Left lung (tissue), 10 donors: ENCODE measurements around the gene EFNB2. TPM values are rescaled to one million over a fixed set of nuclear protein-coding genes. Genes with fewer than 3 reads are reported as not detected.
A peak's percentile ranks its signal among the peaks of the same experiment; 100 is the strongest.

Experiments used
- ATAC-seq: fragments of 200-7000 bp; cut with Tn5 transposase; one replicate; pipeline ENCODE4 v1.9.1; 2020; ENCODE audit warnings: moderate library complexity
- DNase-seq, 4 donors: peaks; one replicate each; pipeline ENCODE4 v3.0.0-alpha.2; 2013 to 2020
- H3K27ac ChIP-seq, 2 donors: fragments of 200-600 bp; sonication (generic) in 1 of 2; one replicate each; pipeline versions ENCODE4 v1.5.0 to v1.8.0; 2020 to 2021
- H3K27me3 ChIP-seq, 2 donors: fragments of 200-600 bp; sonication (generic) in 1 of 2; one replicate each; pipeline versions ENCODE4 v1.5.0 to v1.8.0; 2020 to 2021
- H3K36me3 ChIP-seq, 2 donors: fragments of 200-600 bp; sonication (generic) in 1 of 2; one replicate each; pipeline versions ENCODE4 v1.5.0 to v1.8.0; 2020 to 2021
- H3K4me1 ChIP-seq, 2 donors: fragments of 200-600 bp; one replicate each; pipeline ENCODE4 v1.8.0; 2021
- H3K4me3 ChIP-seq, 2 donors: fragments of 200-600 bp; sonication (generic) in 1 of 2; one replicate each; pipeline versions ENCODE4 v1.5.0 to v1.8.0; 2020 to 2021; ENCODE audit warnings: mild to moderate bottlenecking in 1 of 2
- H3K9me3 ChIP-seq, 2 donors: fragments of 200-600 bp; sonication (generic) in 1 of 2; one replicate each; pipeline versions ENCODE4 v1.5.0 to v1.8.0; 2020 to 2021
- intact Hi-C, 2 donors: fragments of 100-400 bp; cut with DNase I; formaldehyde crosslinking; loops; one replicate each; pipeline versions ENCODE4 v1.11.2 to v1.14.2; 2022
- polyA plus RNA-seq, 6 donors: library from polyadenylated mRNA; unstranded; fragments of 120-200 nt; gene quantifications; one replicate each; pipeline ENCODE4 v1.2.1, GENCODE V29; 2013; ENCODE audit not compliant: insufficient read length in 6 of 6
- total RNA-seq, 2 donors: library from RNA; stranded (reverse); fragmentation: NEBNext Ultra II Directional; extraction: Animal tissue kit (Norgen Biotek cat#: 25700); gene quantifications; one replicate each; pipeline ENCODE4 v1.2.1, GENCODE V29; 2021
- TF ChIP-seq, protein P1 (sequence below), 2 donors: fragments of 200-600 bp; sonication (generic) in 1 of 2; IDR thresholded peaks; one replicate each; pipeline versions ENCODE4 v1.5.0 to v1.8.0; 2021; ENCODE audit warnings: antibody characterized with exemption in 2 of 2
- donor health status: DM: no; HTN: yes; CAD: no.
- donor health status: DM: no; HTN: no; CAD: no.

EFNB2 gene
- total and polyA plus RNA-seq, 8 donors: 39.6 to 95.6 (median 85.5) TPM

DNA sequence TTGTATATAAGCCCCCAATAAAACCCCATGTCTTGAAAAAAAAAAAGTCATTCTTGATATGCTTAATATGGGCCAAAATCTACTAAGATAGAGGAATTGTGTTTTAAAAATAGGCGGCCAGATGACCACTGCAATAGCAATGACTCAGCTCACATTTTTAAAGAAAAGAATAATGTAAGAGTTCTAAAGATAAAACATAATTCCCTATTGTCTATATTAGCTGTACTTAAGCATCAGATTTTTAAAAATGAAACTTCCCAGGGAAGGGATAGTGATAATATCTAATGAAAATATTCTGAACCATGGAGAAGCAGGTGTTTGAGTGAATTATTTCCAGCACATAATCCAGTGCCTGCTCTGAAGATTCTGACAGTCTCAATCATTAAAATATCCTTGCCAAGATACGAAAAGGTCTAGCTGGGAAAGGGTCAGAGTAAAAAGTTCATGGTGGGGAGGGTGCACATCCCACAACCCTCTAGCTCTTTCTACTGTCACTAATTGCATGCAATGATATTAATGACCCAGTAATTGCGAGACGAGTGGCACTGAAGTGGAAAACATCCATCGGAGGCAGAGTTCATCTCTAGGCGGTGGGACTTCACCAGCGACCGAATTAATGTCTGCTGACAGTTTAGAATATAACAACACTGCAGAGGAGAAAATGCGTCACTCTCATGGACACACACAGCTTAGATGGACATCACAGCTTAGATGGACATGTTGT, 31.6 kb downstream of the EFNB2 start:
- no peak for ATAC-seq
- H3K27ac ChIP-seq: no peak overlapping the region
- no peaks in the 10 kb centered on the region for H3K27me3 ChIP-seq
- peaks cover 9 to 25% of the 10 kb centered on the region in 2 donors for H3K4me1 ChIP-seq
- H3K9me3 ChIP-seq: no peaks in the 10 kb centered on the region
- no peaks in the 10 kb centered on the region for H3K36me3 ChIP-seq
- TF ChIP-seq, protein P1, sequence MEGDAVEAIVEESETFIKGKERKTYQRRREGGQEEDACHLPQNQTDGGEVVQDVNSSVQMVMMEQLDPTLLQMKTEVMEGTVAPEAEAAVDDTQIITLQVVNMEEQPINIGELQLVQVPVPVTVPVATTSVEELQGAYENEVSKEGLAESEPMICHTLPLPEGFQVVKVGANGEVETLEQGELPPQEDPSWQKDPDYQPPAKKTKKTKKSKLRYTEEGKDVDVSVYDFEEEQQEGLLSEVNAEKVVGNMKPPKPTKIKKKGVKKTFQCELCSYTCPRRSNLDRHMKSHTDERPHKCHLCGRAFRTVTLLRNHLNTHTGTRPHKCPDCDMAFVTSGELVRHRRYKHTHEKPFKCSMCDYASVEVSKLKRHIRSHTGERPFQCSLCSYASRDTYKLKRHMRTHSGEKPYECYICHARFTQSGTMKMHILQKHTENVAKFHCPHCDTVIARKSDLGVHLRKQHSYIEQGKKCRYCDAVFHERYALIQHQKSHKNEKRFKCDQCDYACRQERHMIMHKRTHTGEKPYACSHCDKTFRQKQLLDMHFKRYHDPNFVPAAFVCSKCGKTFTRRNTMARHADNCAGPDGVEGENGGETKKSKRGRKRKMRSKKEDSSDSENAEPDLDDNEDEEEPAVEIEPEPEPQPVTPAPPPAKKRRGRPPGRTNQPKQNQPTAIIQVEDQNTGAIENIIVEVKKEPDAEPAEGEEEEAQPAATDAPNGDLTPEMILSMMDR (IDR thresholded peaks at IDR 0.05): no peak
- H3K4me3 ChIP-seq: no peak overlapping the region
- DNase-seq: no peak
- intact Hi-C loops: no loop called here

DNA sequence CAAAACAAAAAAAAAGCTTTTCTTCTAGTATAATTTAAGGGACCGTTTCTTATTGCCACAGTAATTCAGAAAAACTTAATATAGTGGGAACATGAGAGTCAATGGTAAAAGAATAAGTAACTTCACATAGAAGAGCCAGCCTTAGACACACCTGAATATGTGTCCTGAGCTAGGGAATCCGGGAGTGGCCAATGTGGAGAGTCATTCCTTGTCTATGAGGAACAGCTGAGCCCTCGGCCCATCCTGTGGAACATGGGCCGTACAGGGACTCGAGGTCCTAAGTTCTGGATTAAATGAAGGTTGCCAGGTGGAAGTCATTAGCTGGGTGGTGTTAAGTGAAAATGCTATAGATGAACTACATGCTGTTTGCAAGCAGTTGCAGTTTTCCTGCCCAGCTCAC, 32.2 kb downstream of the EFNB2 start:
- Histone ChIP-seq H3K27me3 (no peaks in the 10 kb centered on the region), H3K36me3 (no peaks in the 10 kb centered on the region), H3K4me1 (peaks cover 9 to 29% of the 10 kb centered on the region in 2 donors), H3K4me3 (no peak overlapping the region), H3K9me3 (no peaks in the 10 kb centered on the region), H3K27ac (no peak overlapping the region)
- ATAC-seq (peak; percentile 52), DNase-seq (no peak)
- TF ChIP-seq, protein P1 (IDR thresholded peaks at IDR 0.05): no peak
- intact Hi-C loops: no loop called here

DNA sequence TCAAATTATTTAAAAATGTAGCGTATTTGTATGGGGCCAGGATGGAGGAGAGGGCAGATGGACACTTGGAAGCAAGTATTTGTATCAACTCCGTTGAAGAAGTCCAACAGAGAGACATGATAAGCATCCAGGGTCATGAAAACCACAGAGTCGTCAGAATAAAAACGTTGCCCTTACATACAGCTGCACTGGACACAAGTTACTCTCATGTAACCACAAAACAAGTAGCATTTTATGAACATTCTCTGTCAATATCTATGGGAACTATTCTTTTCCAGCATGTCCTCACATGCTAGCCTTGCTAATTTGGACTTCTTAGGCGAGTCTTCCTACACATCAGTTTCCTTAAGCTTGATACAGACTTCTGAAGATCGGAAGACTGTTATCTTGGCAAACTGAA, 35.0 kb downstream of the EFNB2 start:
- H3K9me3 ChIP-seq: no peaks in the 10 kb centered on the region
- H3K4me3 ChIP-seq: no peak overlapping the region
- peaks cover 0 to 38% of the 10 kb centered on the region in 2 donors for H3K4me1 ChIP-seq
- no peaks in the 10 kb centered on the region for H3K36me3 ChIP-seq
- no peaks in the 10 kb centered on the region for H3K27me3 ChIP-seq
- DNase-seq: no peak
- intact Hi-C loops: no loop called here
- ATAC-seq: no peak
- peak overlapping the region in 1 of 2 donors; percentile 18 for H3K27ac ChIP-seq
- TF ChIP-seq, protein P1 (IDR thresholded peaks at IDR 0.05): no peak

DNA sequence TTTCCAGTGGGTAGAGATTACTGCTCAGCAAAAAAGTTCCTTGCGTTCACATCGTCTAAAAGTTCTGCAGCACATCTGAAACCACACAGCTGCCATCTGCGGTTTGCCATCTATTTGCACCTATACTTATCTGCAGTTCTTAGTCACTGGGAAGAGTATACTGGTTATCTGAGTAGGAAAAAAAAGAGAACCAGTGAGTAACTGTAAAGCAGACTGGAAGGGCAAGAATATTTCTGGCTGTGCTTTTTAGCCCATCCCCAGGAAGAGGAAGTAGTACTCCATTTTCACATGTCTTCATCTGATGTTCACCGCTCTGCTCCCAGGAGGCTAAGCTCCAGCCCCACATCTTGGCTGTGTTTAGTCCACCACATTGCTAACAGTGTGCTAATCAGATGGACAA, 35.6 kb downstream of the EFNB2 start:
- TF ChIP-seq, protein P1 (IDR thresholded peaks at IDR 0.05): no peak
- Histone ChIP-seq H3K4me1 (peaks cover 0 to 38% of the 10 kb centered on the region in 2 donors), H3K27me3 (no peaks in the 10 kb centered on the region), H3K9me3 (no peaks in the 10 kb centered on the region), H3K27ac (no peak overlapping the region), H3K4me3 (no peak overlapping the region), H3K36me3 (no peaks in the 10 kb centered on the region)
- DNase-seq: no peak
- intact Hi-C loops: no loop called here
- ATAC-seq: no peak

DNA sequence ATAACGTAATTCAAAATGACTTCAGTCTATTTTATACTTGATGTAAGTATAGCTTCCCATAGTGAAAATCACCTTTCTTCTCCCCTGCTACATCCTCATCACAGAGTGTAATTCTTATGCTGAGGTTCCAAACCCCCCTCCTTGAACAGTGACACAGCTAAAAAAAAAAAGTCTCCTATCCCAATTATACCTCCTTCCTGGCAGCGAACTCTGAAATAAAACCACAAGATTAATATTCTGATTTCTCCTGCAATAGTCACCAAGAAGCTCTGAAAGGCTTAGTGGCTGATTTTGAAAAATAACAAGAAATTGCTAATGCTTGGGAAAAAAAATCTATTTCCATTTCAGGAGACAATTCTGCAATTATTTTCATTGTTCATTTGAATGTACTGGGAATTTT, 36.3 kb downstream of the EFNB2 start:
- TF ChIP-seq, protein P1 (IDR thresholded peaks at IDR 0.05): no peak
- Histone ChIP-seq H3K4me3 (no peak overlapping the region), H3K4me1 (peaks cover 0 to 38% of the 10 kb centered on the region in 2 donors), H3K36me3 (no peaks in the 10 kb centered on the region), H3K27ac (peak overlapping the region in 1 of 2 donors; percentile 30), H3K27me3 (no peaks in the 10 kb centered on the region), H3K9me3 (no peaks in the 10 kb centered on the region)
- DNase-seq (no peak), ATAC-seq (no peak)
- intact Hi-C loops: no loop called here
